ENCODE results near the gene ACACA.

The ACACA gene

DNA sequence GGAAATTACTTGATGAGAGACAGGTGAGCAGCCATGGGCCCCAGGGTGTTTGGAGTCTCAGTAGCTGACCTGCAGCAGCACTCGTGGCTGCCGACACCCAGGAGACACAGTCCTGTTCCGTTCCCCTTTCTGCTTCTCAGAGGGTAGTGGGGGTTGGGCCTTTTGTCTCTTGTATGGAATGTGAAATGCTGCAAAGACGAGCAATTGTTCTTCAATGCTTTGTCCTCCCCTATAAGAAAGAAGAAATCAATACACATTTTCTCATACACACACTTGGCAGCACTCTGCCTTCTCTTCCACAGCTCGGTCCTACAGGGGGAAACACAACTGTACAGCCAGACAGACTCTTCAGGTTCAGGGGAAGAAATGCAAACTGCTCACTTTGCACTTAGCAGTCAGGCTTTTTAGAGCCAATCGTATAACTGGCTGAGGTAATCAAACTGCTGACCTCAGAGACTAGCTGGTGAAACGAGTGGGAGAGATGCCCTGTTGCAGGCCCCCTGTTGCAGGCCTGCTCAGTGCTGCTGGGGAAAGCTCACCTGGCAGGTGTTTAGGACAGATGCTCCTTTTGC lies 361.2 kb downstream of the ACACA start:
- no peak for TF ChIP-seq EZH2phosphoT487 (IDR thresholded peaks at IDR 0.05; ENCODE audit: borderline replicate concordance)
- TF ChIP-seq, protein P1, sequence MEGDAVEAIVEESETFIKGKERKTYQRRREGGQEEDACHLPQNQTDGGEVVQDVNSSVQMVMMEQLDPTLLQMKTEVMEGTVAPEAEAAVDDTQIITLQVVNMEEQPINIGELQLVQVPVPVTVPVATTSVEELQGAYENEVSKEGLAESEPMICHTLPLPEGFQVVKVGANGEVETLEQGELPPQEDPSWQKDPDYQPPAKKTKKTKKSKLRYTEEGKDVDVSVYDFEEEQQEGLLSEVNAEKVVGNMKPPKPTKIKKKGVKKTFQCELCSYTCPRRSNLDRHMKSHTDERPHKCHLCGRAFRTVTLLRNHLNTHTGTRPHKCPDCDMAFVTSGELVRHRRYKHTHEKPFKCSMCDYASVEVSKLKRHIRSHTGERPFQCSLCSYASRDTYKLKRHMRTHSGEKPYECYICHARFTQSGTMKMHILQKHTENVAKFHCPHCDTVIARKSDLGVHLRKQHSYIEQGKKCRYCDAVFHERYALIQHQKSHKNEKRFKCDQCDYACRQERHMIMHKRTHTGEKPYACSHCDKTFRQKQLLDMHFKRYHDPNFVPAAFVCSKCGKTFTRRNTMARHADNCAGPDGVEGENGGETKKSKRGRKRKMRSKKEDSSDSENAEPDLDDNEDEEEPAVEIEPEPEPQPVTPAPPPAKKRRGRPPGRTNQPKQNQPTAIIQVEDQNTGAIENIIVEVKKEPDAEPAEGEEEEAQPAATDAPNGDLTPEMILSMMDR (conservative IDR thresholded peaks at IDR 0.05; ENCODE audit: low read length): no peak
- Histone ChIP-seq H3K4me1 (ENCODE audit: insufficient read depth, low read length, poor library complexity, severe bottlenecking) (peaks cover 16% of the 10 kb centered on the region), H4K20me1 (ENCODE audit: insufficient read depth, low read length, poor library complexity, severe bottlenecking) (no peaks in the 10 kb centered on the region), H3K9ac (ENCODE audit: low read depth, low read length, poor library complexity, severe bottlenecking) (no peak overlapping the region), H3K27me3 (ENCODE audit: insufficient read depth, low read length, poor library complexity, severe bottlenecking) (no peaks in the 10 kb centered on the region), H3K9me3 (ENCODE audit: insufficient read depth, low read depth, low read length) (no peaks in the 10 kb centered on the region), H3K4me3 (ENCODE audit: low read length, poor library complexity, severe bottlenecking) (no peak overlapping the region), H3F3A (ENCODE audit: low read depth) (no peaks in the 10 kb centered on the region), H3K79me2 (ENCODE audit: insufficient read depth, low read length) (no peaks in the 10 kb centered on the region), H3K4me2 (ENCODE audit: low read depth, low read length, poor library complexity, severe bottlenecking) (no peak overlapping the region), H2AFZ (ENCODE audit: low read length) (no peak overlapping the region), H3K36me3 (ENCODE audit: insufficient read depth, low read length) (peaks cover 20% of the 10 kb centered on the region; the same call in 1 of the 2 replicates), H3K9me2 (replicated peaks; ENCODE audit: low read depth, low read length) (no peaks in the 10 kb centered on the region)

DNA sequence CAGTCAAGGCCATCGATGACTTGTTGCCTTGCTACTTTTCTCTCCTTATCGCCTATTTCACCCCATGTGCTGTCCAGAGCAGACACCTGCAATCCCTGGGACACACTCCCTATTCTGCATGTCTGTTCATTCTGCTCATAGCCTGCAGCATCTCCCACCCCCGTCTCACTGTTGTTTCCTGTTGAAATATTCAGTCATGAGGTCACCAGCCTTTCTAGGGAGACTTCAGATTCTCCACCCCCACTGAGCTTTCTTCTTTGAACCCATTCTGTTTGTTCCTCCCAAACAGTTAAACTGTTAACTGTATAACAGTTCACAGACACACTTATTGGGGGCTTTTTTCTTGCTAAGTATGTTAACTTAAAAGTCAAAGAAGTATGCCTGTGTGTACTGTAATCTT lies 363.4 kb downstream of the ACACA start:
- Histone ChIP-seq H2AFZ (ENCODE audit: low read length) (no peak overlapping the region), H3K27me3 (ENCODE audit: insufficient read depth, low read length, poor library complexity, severe bottlenecking) (no peaks in the 10 kb centered on the region), H3K9ac (ENCODE audit: low read depth, low read length, poor library complexity, severe bottlenecking) (no peak overlapping the region), H4K20me1 (ENCODE audit: insufficient read depth, low read length, poor library complexity, severe bottlenecking) (no peaks in the 10 kb centered on the region), H3K4me1 (ENCODE audit: insufficient read depth, low read length, poor library complexity, severe bottlenecking) (peaks cover 16% of the 10 kb centered on the region), H3K9me3 (ENCODE audit: insufficient read depth, low read depth, low read length) (no peaks in the 10 kb centered on the region), H3K4me2 (ENCODE audit: low read depth, low read length, poor library complexity, severe bottlenecking) (peak overlapping the region; percentile 32), H3K79me2 (ENCODE audit: insufficient read depth, low read length) (no peaks in the 10 kb centered on the region), H3K36me3 (ENCODE audit: insufficient read depth, low read length) (peaks cover 15% of the 10 kb centered on the region; the same call in 1 of the 2 replicates), H3K9me2 (replicated peaks; ENCODE audit: low read depth, low read length) (no peaks in the 10 kb centered on the region), H3F3A (ENCODE audit: low read depth) (no peaks in the 10 kb centered on the region), H3K4me3 (ENCODE audit: low read length, poor library complexity, severe bottlenecking) (no peak overlapping the region)
- TF ChIP-seq, protein P1 (conservative IDR thresholded peaks at IDR 0.05; ENCODE audit: low read length): no peak
- TF ChIP-seq EZH2phosphoT487 (IDR thresholded peaks at IDR 0.05; ENCODE audit: borderline replicate concordance): no peak

DNA sequence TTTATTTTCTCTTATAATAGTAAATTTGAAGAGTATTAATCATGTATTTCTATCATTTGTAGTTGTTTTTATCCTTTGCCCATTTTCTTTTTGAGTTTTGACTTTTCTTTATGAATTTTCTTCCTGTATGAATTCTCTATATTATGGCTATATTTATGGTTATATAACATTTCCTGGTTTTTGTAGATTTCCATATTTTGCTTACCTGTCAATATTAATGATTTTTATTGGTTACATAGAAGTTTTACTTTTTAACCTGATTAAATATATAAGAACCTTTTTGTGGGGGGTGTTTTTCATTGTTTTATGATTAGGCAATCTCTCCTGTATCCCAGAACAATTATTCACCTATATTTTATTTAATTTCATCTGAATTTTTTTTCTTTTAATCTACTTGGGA lies 364.7 kb downstream of the ACACA start:
- Histone ChIP-seq H3K27me3 (ENCODE audit: insufficient read depth, low read length, poor library complexity, severe bottlenecking) (no peaks in the 10 kb centered on the region), H3K36me3 (ENCODE audit: insufficient read depth, low read length) (peaks cover 26% of the 10 kb centered on the region; the same call in 1 of the 2 replicates), H3K9me2 (replicated peaks; ENCODE audit: low read depth, low read length) (no peaks in the 10 kb centered on the region), H3F3A (ENCODE audit: low read depth) (no peaks in the 10 kb centered on the region), H3K4me2 (ENCODE audit: low read depth, low read length, poor library complexity, severe bottlenecking) (no peak overlapping the region), H3K9ac (ENCODE audit: low read depth, low read length, poor library complexity, severe bottlenecking) (no peak overlapping the region), H3K4me3 (ENCODE audit: low read length, poor library complexity, severe bottlenecking) (no peak overlapping the region), H3K4me1 (ENCODE audit: insufficient read depth, low read length, poor library complexity, severe bottlenecking) (peaks cover 12% of the 10 kb centered on the region), H3K9me3 (ENCODE audit: insufficient read depth, low read depth, low read length) (no peaks in the 10 kb centered on the region), H3K79me2 (ENCODE audit: insufficient read depth, low read length) (no peaks in the 10 kb centered on the region), H4K20me1 (ENCODE audit: insufficient read depth, low read length, poor library complexity, severe bottlenecking) (no peaks in the 10 kb centered on the region), H2AFZ (ENCODE audit: low read length) (no peak overlapping the region)
- no peak for TF ChIP-seq EZH2phosphoT487 (IDR thresholded peaks at IDR 0.05; ENCODE audit: borderline replicate concordance)
- TF ChIP-seq, protein P1 (conservative IDR thresholded peaks at IDR 0.05; ENCODE audit: low read length): no peak

All from Loucy (cell line).